Osteocyte (in vitro differentiated cells): ENCODE measurements around the gene ALPL. TPM values are rescaled to one million over a fixed set of nuclear protein-coding genes. Genes with fewer than 3 reads are reported as not detected.
"Not testable (repeated sequence)": the region's sequence is repeated elsewhere in the genome, so short reads cannot be mapped to it uniquely, and the experiment has no call there.

ENCODE experiments used
- DNase-seq: peaks from one replicate; pipeline ENCODE4 v3.0.0; 2021; ENCODE audit warnings: mixed read lengths; ENCODE audit not compliant: unreplicated experiment; ENCODE audit errors: extremely low spot score
- H3K27ac Mint-ChIP-seq: one replicate; pipeline ENCODE4 v1.8.0; 2021; ENCODE audit warnings: mild to moderate bottlenecking, mixed read lengths; ENCODE audit not compliant: unreplicated experiment
- H3K27me3 Mint-ChIP-seq: one replicate; pipeline ENCODE4 v1.8.0; 2021; ENCODE audit warnings: mixed read lengths; ENCODE audit not compliant: unreplicated experiment
- H3K36me3 Mint-ChIP-seq: one replicate; pipeline ENCODE4 v1.8.0; 2021; ENCODE audit warnings: mixed read lengths; ENCODE audit not compliant: unreplicated experiment
- H3K4me1 Mint-ChIP-seq: one replicate; pipeline ENCODE4 v1.8.0; 2021; ENCODE audit warnings: mixed read lengths; ENCODE audit not compliant: unreplicated experiment
- H3K4me3 Mint-ChIP-seq: one replicate; pipeline ENCODE4 v1.8.0; 2021; ENCODE audit warnings: mild to moderate bottlenecking, moderate library complexity, mixed read lengths; ENCODE audit not compliant: unreplicated experiment
- H3K9me3 Mint-ChIP-seq: one replicate; pipeline ENCODE4 v1.8.0; 2021; ENCODE audit warnings: mixed read lengths; ENCODE audit not compliant: unreplicated experiment
- CTCF ChIP-seq: fragments of 200-600 bp; sonication (generic); IDR thresholded peaks from 2 replicates; pipeline ENCODE4 v1.5.0; 2021; ENCODE audit warnings: antibody characterized with exemption, mild to moderate bottlenecking, moderate library complexity
- total RNA-seq: library from RNA; stranded (reverse); gene quantifications from 2 replicates; pipeline ENCODE4 v1.2.1, GENCODE V29; 2021

The ALPL gene
- total RNA-seq, 1 donor from 2014 or later, result 41.6 TPM

GRCh38 chr1:21514245-21514644, 5.0 kb downstream of the ALPL start:
- H3K9me3 Mint-ChIP-seq, result no peaks in the 10 kb centered on the region
- no peak for TF ChIP-seq CTCF
- H3K27me3 Mint-ChIP-seq, result no peaks in the 10 kb centered on the region
- no peak overlapping the region for H3K27ac Mint-ChIP-seq
- peaks cover 32% of the 10 kb centered on the region for H3K4me1 Mint-ChIP-seq
- H3K4me3 Mint-ChIP-seq, result no peak overlapping the region
- H3K36me3 Mint-ChIP-seq, result no peaks in the 10 kb centered on the region
- DNase-seq, result no peak

GRCh38 chr1:21517161-21517589, 8.0 kb downstream of the ALPL start:
- H3K27me3 Mint-ChIP-seq, result no peaks in the 10 kb centered on the region
- no peaks in the 10 kb centered on the region for H3K36me3 Mint-ChIP-seq
- no peak for DNase-seq
- peaks cover 21% of the 10 kb centered on the region for H3K4me1 Mint-ChIP-seq
- H3K4me3 Mint-ChIP-seq, result no peak overlapping the region
- H3K27ac Mint-ChIP-seq, result no peak overlapping the region
- no peak for TF ChIP-seq CTCF
- H3K9me3 Mint-ChIP-seq, result no peaks in the 10 kb centered on the region

- Mint-ChIP-seq H3K4me3 (no peak overlapping the region), H3K27me3 (no peaks in the 10 kb centered on the region), H3K36me3 (no peaks in the 10 kb centered on the region), H3K4me1 (peaks cover 16% of the 10 kb centered on the region), H3K27ac (no peak overlapping the region), H3K9me3 (no peaks in the 10 kb centered on the region)
- TF ChIP-seq CTCF, result no peak
- no peak for DNase-seq
Observed at GRCh38 chr1:21517660-21518480, 8.6 kb downstream of the ALPL start.

GRCh38 chr1:21518774-21519455, 9.7 kb downstream of the ALPL start:
- H3K4me3 Mint-ChIP-seq, result no peak overlapping the region
- no peak for TF ChIP-seq CTCF
- peaks cover 14% of the 10 kb centered on the region for H3K4me1 Mint-ChIP-seq
- no peak for DNase-seq
- no peaks in the 10 kb centered on the region for H3K36me3 Mint-ChIP-seq
- no peaks in the 10 kb centered on the region for H3K9me3 Mint-ChIP-seq
- no peak overlapping the region for H3K27ac Mint-ChIP-seq
- H3K27me3 Mint-ChIP-seq, result no peaks in the 10 kb centered on the region

GRCh38 chr1:21519486-21520070, 10.4 kb downstream of the ALPL start:
- H3K36me3 Mint-ChIP-seq, DNase-seq, H3K27ac Mint-ChIP-seq, H3K9me3 Mint-ChIP-seq, H3K4me3 Mint-ChIP-seq, H3K27me3 Mint-ChIP-seq: not testable (repeated sequence)
- H3K4me1 Mint-ChIP-seq, result peaks cover 14% of the 10 kb centered on the region
